ENCODE measurements around the gene FBXO21. TPM values are rescaled to one million over a fixed set of nuclear protein-coding genes. Genes with fewer than 3 reads are reported as not detected.

Gene FBXO21
- total RNA-seq, 2 donors from 2014 or later, result 179 to 412 TPM

DNA sequence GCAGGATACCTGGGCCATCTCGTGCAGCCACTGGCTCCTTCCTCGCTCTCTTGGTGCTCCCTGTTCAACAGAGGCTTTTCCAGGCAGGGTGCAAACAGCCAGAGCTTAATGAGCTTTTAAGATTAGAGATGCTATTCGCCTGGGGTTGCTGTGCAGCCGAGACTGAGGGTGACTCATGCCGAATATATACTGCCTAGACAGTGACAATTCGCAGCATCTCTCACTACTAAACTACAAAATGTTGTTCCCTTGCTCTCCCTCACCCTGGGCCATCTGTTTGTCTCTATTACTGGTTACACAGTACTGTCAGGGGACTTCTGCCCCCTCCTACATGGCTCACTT, 65.0 kb downstream of the FBXO21 start:
- intact Hi-C loops (cut with DNase I), result no loop called here
- DNase-seq (ENCODE audit: low spot score), result no peak
- no peak overlapping the region for H3K4me3 ChIP-seq
- H3K27ac ChIP-seq, result no peak overlapping the region
- WGBS, result 64% methylated on average over 6 of the region's 6 CpGs
- H3K4me1 ChIP-seq (replicated peaks), result no peaks in the 10 kb centered on the region
- no peak for TF ChIP-seq CTCF (IDR thresholded peaks at IDR 0.05)
- TF ChIP-seq POLR2A (IDR thresholded peaks at IDR 0.05), result no peak
- TF ChIP-seq POLR2AphosphoS5 (IDR thresholded peaks at IDR 0.05), result no peak
- H3K9me3 ChIP-seq, result no peaks in the 10 kb centered on the region
- no peaks in the 10 kb centered on the region for H3K27me3 ChIP-seq (replicated peaks; ENCODE audit: insufficient read depth)
- H3K36me3 ChIP-seq, result no peaks in the 10 kb centered on the region

DNA sequence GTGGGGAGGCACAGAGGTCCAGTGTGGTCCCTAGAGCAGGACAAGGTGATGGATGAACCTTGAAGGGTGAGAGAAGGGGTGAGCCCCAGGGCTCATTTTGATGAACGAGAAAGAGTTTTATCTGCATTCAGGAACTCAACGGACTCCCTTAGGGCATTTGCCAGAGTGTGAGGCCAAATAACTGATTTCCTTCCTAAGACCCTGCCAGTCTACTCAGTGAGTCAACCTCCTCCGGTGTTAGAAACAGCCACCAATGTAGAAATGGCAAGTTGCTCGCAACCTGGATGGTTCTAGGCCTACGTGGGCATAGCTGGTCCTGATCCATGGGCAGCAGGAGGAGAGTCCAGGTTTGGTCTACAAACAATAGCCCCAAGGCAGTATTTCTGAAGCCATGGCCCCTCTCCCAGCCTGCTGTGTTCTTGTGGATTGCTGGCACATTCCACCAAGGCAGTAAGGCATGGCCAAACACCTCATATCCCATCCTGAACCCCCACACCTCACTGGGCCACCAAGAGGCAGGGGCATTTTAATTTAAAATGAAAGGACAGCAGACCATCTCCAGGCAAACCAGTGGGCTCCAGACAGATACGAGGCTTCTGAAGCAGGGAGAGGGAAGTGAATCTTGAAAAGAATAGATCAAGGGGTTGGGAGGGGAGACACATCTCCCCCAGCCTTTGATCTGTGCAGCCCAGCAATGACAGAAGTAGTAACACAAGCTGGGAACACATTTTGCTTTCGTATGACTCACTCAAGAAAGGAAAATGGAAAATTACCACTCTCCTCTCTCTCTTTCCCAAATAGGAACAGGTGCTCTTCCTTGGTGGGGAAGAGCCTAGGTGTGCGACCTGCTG, 65.6 kb downstream of the FBXO21 start:
- H3K4me1 ChIP-seq (replicated peaks), result no peaks in the 10 kb centered on the region
- no peaks in the 10 kb centered on the region for H3K9me3 ChIP-seq
- H3K27me3 ChIP-seq (replicated peaks; ENCODE audit: insufficient read depth), result no peaks in the 10 kb centered on the region
- 65% methylated on average over 8 of the region's 8 CpGs for WGBS
- no peak overlapping the region for H3K4me3 ChIP-seq
- no peak overlapping the region for H3K27ac ChIP-seq
- intact Hi-C loops (cut with DNase I), result no loop called here
- TF ChIP-seq CTCF (IDR thresholded peaks at IDR 0.05), result no peak
- no peaks in the 10 kb centered on the region for H3K36me3 ChIP-seq
- no peak for DNase-seq (ENCODE audit: low spot score)

DNA sequence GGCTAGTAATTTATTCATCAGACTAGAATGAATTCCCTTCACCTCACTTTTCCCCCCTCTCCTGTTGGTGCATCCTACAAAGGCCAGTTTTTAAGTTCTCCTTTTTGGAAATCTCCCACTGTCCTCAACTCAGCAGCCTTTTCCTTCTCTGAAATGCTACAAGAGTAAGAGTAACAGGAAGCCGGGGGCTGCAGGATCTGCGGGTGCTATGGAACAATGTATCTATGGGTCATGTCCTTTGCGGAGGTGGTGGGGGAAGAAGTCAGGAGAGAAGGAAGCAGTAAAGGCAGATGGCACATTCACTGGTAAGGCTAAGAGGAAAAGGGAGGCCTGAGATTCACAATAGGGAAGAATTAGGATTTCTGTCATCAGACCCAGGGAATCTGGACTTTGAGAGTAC, 68.8 kb downstream of the FBXO21 start:
- intact Hi-C loops (cut with DNase I), result loop anchor here (2.0 kb wide), 1 partner anchor 97 kb away; no protein-coding TSS in a partner anchor
- no peak for DNase-seq (ENCODE audit: low spot score)
- TF ChIP-seq POLR2A (IDR thresholded peaks at IDR 0.05) (no peak), POLR2AphosphoS5 (IDR thresholded peaks at IDR 0.05) (no peak), CTCF (IDR thresholded peaks at IDR 0.05) (no peak)
- Histone ChIP-seq H3K9me3 (no peaks in the 10 kb centered on the region), H3K4me1 (replicated peaks) (no peaks in the 10 kb centered on the region), H3K4me3 (no peak overlapping the region), H3K27me3 (replicated peaks; ENCODE audit: insufficient read depth) (no peaks in the 10 kb centered on the region), H3K27ac (no peak overlapping the region), H3K36me3 (no peaks in the 10 kb centered on the region)
- WGBS, result 83% methylated on average over 3 of the region's 3 CpGs

- DNase-seq (ENCODE audit: low spot score), result no peak
- Histone ChIP-seq H3K4me3 (no peak overlapping the region), H3K9me3 (no peaks in the 10 kb centered on the region), H3K4me1 (replicated peaks) (no peaks in the 10 kb centered on the region), H3K27ac (no peak overlapping the region), H3K27me3 (replicated peaks; ENCODE audit: insufficient read depth) (no peaks in the 10 kb centered on the region), H3K36me3 (no peaks in the 10 kb centered on the region)
- intact Hi-C loops (cut with DNase I), result loop anchor here (2.0 kb wide), 1 partner anchor 96 kb away; no protein-coding TSS in a partner anchor
- no peak for TF ChIP-seq POLR2AphosphoS5 (IDR thresholded peaks at IDR 0.05)
- TF ChIP-seq POLR2A (IDR thresholded peaks at IDR 0.05), result no peak
- TF ChIP-seq CTCF (IDR thresholded peaks at IDR 0.05), result no peak
- WGBS, result 67% methylated on average over 9 of the region's 9 CpGs
These were observed 69.5 kb downstream of the FBXO21 start for GRCh38 chr12:117120787-117121186.
